HFFc6 (cell line): ENCODE measurements around the gene HOXD4. TPM values are rescaled to one million over a fixed set of nuclear protein-coding genes. Genes with fewer than 3 reads are reported as not detected.

Source experiments
- DNase-seq: peaks from one replicate; pipeline ENCODE4 v3.0.0-alpha.2; 2018
- H3K27ac Mint-ChIP-seq: 2 replicates; pipeline ENCODE4 v1.8.0; 2020; ENCODE audit warnings: mild to moderate bottlenecking, mixed read lengths
- H3K27me3 Mint-ChIP-seq: 2 replicates; pipeline ENCODE4 v1.8.0; 2021; ENCODE audit warnings: mild to moderate bottlenecking, moderate library complexity, mixed read lengths; ENCODE audit not compliant: insufficient read depth
- H3K36me3 Mint-ChIP-seq: 2 replicates; pipeline ENCODE4 v1.8.0; 2021; ENCODE audit warnings: low read depth, mixed read lengths
- H3K4me1 Mint-ChIP-seq: 2 replicates; pipeline ENCODE4 v1.8.0; 2020; ENCODE audit warnings: low read depth, mixed read lengths
- H3K4me3 Mint-ChIP-seq: 2 replicates; pipeline ENCODE4 v1.8.0; 2020; ENCODE audit warnings: mild to moderate bottlenecking, moderate library complexity, mixed read lengths
- H3K9me3 Mint-ChIP-seq: 2 replicates; pipeline ENCODE4 v1.8.0; 2020; ENCODE audit warnings: mild to moderate bottlenecking, mixed read lengths
- CTCF ChIP-seq: fragments of 200-600 bp; sonication (generic); IDR thresholded peaks from 2 replicates; pipeline ENCODE4 v1.5.0; 2021; ENCODE audit warnings: antibody characterized with exemption, mild to moderate bottlenecking
- total RNA-seq, 6 experiments: library from RNA; stranded (reverse); fragmentation: NEBNext Ultra II Directional; extraction: Animal tissue kit (Norgen Biotek cat#: 25700); gene quantifications; 2 replicates in 1 of 6; 3 replicates in 5 of 6; pipeline ENCODE4 v1.2.3, GENCODE V29; 2021

The HOXD4 gene
- total RNA-seq, 6 experiments from 2014 or later: 0.40 to 0.69 (median 0.57) TPM; not detected in 2

GRCh38 chr2:176169181-176169580 is 17.8 kb downstream of the HOXD4 start:
- TF ChIP-seq CTCF: no peak
- peaks cover 8% of the 10 kb centered on the region; the same call in 1 of the 2 replicates for H3K36me3 Mint-ChIP-seq
- H3K27me3 Mint-ChIP-seq: peaks cover 53% of the 10 kb centered on the region
- H3K4me3 Mint-ChIP-seq: no peak overlapping the region
- peaks cover 3% of the 10 kb centered on the region for H3K9me3 Mint-ChIP-seq
- DNase-seq: no peak
- no peaks in the 10 kb centered on the region for H3K4me1 Mint-ChIP-seq
- no peak overlapping the region for H3K27ac Mint-ChIP-seq

- no peak for DNase-seq
- TF ChIP-seq CTCF: no peak
Observed at GRCh38 chr2:176169711-176170110, 18.4 kb downstream of the HOXD4 start.

GRCh38 chr2:176170602-176171305 is 19.4 kb downstream of the HOXD4 start:
- Mint-ChIP-seq H3K9me3 (no peaks in the 10 kb centered on the region), H3K4me3 (no peak overlapping the region), H3K4me1 (no peaks in the 10 kb centered on the region), H3K36me3 (peaks cover 5% of the 10 kb centered on the region; the same call in 1 of the 2 replicates), H3K27ac (no peak overlapping the region), H3K27me3 (peaks cover 54% of the 10 kb centered on the region)
- TF ChIP-seq CTCF: no peak
- no peak for DNase-seq

More at GRCh38 chr2:176169711-176170110, 18.4 kb downstream of the HOXD4 start:
- Mint-ChIP-seq H3K27me3 (peaks cover 53% of the 10 kb centered on the region), H3K36me3 (peaks cover 5% of the 10 kb centered on the region; the same call in 1 of the 2 replicates), H3K27ac (no peak overlapping the region), H3K9me3 (no peaks in the 10 kb centered on the region), H3K4me3 (no peak overlapping the region), H3K4me1 (no peaks in the 10 kb centered on the region)

GRCh38 chr2:176171351-176172006 is 20.1 kb downstream of the HOXD4 start:
- TF ChIP-seq CTCF: no peak
- no peak for DNase-seq
- H3K27ac Mint-ChIP-seq: no peak overlapping the region
- H3K9me3 Mint-ChIP-seq: no peaks in the 10 kb centered on the region
- H3K4me1 Mint-ChIP-seq: no peaks in the 10 kb centered on the region
- H3K4me3 Mint-ChIP-seq: no peak overlapping the region
- peaks cover 54% of the 10 kb centered on the region for H3K27me3 Mint-ChIP-seq
- H3K36me3 Mint-ChIP-seq: peaks cover 5% of the 10 kb centered on the region; the same call in 1 of the 2 replicates

- Mint-ChIP-seq H3K36me3 (peaks cover 5% of the 10 kb centered on the region; the same call in 1 of the 2 replicates), H3K4me1 (no peaks in the 10 kb centered on the region), H3K9me3 (0 out of 2 replicates have a peak, but pooled peaks cover 1% of the 10 kb centered on the region), H3K27me3 (peaks cover 52% of the 10 kb centered on the region), H3K4me3 (no peak overlapping the region), H3K27ac (no peak overlapping the region)
- no peak for TF ChIP-seq CTCF
- no peak for DNase-seq
Observed at GRCh38 chr2:176172007-176172894, 20.9 kb downstream of the HOXD4 start.
